Stomach (tissue), 4 donors: ENCODE results near the gene TNRC6C.

Experiments used
- EP300 ChIP-seq: sonication (generic); formaldehyde crosslinking; IDR thresholded peaks from one replicate; pipeline ENCODE4 v1.6.1; 2017; ENCODE audit warnings: antibody characterized with exemption
- POLR2A ChIP-seq, 4 donors: fragments of 450-650 bp; IDR thresholded peaks; one replicate each; pipeline ENCODE4 v1.6.1; 2016; ENCODE audit warnings: antibody characterized with exemption in 4 of 4, control low read depth in 2 of 4, mild to moderate bottlenecking in 1 of 4, moderate library complexity in 1 of 4

DNA sequence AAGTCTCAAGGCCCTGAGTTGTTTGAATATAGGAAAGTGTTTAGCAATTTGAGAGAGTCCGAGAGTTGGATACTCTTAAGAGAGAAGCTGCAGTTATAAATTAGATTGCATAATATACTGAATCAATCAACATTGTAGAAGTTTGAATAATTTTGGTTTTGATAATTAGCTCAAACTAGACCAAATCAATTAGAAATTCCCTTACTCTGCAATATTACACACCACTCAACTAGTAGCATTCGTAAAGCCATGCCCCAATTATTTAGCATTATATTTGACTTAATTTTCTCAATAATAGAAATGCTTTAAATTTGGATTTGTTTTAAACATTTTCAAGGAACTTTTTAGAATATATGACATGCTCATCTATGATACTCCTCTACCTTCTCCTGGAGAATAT is 49.1 kb downstream of the TNRC6C start:
- TF ChIP-seq EP300 (no peak), POLR2A (IDR thresholded peaks at IDR 0.05) (no peak)
